Spleen (tissue), 7 donors: Measurements from ENCODE around the gene THBS2.

Experiments
- CTCF ChIP-seq, 11 experiments: fragments of 200-600 bp in 7 of 11; fragments of 450-650 bp in 4 of 11; sonication (generic) in 4 of 11; IDR thresholded peaks in 8 of 11; conservative IDR thresholded peaks in 3 of 11; 1 replicate in 7 of 11; 2 replicates in 4 of 11; pipeline versions ENCODE4 v1.4.0 to v1.8.0; 2016 to 2021; ENCODE audit warnings: antibody characterized with exemption in 11 of 11, inconsistent platforms in 4 of 11, mild to moderate bottlenecking in 1 of 11
- POLR2AphosphoS5 ChIP-seq, 3 donors: sonication (generic); formaldehyde crosslinking; IDR thresholded peaks; one replicate each; pipeline ENCODE4 v1.5.1; 2017; ENCODE audit warnings: antibody characterized with exemption in 3 of 3
- donor health status: DM: no; HTN: no; CAD: no; lungs with moderate emphysema.
- donor health status: DM: no; HTN: no; CAD: no.
- donor health status: DM: no; HTN: no; CAD: no.

DNA sequence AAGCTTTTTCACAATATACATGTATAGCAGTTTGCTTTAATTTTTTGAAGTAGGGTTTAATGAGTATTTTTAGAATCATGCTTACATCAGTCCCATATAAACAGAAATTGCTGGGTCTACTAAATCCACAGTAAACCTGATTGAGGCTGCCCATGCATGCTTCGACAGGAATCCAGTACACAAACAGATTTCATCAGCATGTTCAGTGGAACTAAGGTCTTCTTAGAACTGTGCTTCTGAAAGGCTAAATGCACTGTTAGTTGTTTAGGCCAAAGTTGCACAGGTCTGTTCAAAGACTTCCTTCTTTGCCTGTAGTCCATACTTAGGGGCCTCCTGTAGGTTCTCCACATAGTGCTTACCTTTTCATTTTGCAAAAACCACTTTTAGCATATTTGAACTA, 42.5 kb upstream of the THBS2 start:
- TF ChIP-seq CTCF (IDR thresholded peaks at IDR 0.05 in 8 of 11, conservative IDR thresholded peaks at IDR 0.05 in 3 of 11), result no peak
- no peak for TF ChIP-seq POLR2AphosphoS5 (IDR thresholded peaks at IDR 0.05)
